Hematopoietic multipotent progenitor cell (in vitro differentiated cells): ENCODE data around the gene TTC29. TPM values are rescaled to one million over a fixed set of nuclear protein-coding genes. Genes with fewer than 3 reads are reported as not detected.
"Not testable (repeated sequence)": the region's sequence is repeated elsewhere in the genome, so short reads cannot be mapped to it uniquely, and the experiment has no call there.

Experiments
- DNase-seq, 3 donors: peaks; one replicate each; pipeline ENCODE4 v3.0.0-alpha.2; 2011 to 2015; ENCODE audit warnings: low read depth in 2 of 3, low spot score in 2 of 3
- total RNA-seq: library from RNA; depleted of rRNA; stranded (reverse); fragments of >200 nt; gene quantifications from one replicate; pipeline ENCODE4 v1.2.3, GENCODE V29; 2012

The TTC29 gene
- total RNA-seq, 1 donor, result under 0.01 TPM

DNA sequence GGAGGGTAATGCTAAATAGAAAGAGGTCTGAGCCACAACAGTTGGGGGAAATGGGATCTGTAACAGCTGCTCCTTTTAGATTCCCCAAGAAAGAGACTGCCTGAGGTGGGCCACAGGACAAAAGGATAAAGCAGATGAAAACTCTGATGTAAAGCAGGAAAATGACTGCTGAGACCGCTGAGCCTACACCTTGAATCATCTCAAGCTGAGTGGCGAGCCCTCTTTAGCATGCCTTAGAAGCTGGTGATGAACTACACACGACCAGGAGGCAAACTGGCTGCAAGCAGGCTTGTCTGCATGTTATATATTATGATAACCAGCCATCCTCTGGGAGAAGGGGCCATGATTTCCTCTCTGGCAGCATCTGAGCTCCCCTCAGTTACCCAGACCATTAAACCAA is 88.4 kb downstream of the TTC29 start:
- no peak for DNase-seq

DNA sequence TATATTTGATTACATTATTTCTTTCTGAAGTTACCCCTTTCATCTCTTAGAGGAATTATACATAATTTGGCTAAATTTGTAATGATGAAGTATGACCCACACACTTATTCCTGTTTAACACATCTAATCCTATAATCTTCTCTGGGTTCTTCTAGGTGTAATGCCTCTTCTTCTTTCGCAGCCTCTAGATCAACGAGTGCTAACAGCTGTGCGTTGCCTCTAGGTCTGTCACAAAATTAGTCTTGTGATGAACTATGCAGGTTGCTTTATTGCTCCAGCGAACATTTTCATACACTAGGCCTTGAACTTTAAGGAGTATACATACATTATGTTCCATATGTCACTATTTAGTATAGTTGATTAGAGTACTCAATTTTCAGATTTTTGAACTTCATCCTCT is 89.9 kb downstream of the TTC29 start:
- DNase-seq, result no peak

DNA sequence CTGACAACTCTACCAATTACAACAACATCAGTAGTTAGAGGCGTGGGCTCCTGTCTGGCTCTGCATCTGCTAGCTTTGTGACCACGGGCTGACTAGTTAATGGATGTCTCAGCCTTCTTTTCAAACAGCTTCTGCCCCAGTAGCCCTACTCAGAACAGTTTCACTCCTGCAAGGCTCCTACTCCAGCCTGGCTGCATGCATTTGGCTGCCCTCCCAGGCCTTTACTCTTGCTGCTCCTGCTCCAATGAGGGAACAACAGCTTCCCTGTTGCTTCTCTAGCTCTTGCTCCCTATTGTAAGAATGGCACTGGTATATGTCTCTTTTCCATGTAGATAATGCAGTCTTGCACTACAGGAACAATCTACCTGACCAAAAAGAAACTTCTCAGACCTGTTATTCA is 93.3 kb downstream of the TTC29 start:
- DNase-seq, result no peak

DNA sequence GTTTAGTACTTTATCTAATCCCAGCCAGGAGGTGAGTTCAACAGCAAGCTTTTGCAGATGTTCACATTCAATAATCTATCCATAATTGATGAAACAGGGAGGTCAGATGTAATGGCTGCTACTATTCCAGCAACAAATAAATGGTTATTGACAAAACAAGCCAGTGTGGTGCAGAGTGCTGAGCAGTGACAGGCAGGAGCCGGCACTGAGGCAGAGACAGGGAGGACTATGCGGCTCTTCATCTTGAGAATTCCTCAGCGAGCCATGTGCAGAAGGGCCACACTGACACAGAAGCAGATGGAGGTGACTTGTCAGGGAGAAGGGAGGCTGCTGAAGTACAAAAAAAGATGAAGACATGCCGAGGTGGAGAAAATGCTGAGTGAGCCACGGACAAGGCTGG is 98.3 kb downstream of the TTC29 start:
- DNase-seq, result no peak

DNA sequence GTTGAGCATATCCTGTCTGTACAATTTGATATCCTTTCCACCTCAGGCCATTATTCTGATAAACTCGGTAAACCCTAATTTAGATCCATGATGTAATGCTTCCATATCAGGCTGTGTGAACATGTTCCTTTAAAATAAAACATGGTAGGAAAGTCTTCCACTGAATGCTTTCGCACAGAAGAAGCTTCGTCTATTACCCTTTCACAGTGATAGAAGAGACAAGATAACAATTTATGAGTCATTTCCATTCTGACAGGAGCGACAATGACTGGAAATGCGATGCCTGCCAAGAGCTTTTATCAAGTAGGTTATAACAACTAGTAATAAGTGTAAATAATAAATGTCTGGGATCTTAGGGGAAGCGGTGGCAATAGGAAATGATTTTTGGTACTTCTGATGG is 98.8 kb downstream of the TTC29 start:
- DNase-seq, result no peak

DNA sequence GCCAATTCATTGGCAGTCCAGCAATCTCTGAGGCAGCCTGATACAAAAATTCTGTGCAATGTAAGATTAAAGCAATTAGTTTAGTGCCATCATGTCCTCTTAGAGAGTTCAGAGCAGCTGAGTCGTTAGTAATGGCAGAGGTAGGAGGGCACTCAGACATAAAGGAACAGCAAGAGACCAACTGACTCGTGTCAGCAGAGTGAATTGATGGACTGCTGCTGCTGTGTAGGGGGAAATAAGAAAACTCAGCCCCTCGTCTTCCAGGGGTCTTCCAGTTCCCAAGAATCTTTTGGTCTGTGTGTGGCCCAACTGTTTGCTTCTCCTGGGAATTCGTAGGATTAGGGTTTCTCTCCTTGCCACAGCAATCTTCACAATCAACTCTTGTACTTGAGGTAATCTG is 100.9 kb downstream of the TTC29 start:
- no peak for DNase-seq

DNA sequence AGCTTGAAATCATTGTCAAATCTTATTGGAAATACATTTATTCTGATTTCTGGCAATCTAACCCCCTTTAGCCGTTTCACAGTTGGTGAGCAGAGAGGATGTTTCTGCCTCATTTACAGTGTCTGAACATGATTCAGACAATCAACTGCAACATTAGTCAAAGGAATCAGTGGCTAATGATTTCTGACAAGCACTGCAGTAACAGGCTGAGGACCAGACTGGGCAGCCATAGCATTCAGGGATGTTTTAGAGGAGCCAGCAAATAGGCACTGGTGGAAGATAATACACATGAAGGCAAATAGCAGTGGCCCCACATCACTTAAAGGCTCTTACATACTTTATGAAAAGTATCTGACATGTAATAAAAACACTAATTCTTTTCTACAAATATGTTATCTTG is 102.8 kb downstream of the TTC29 start:
- no peak for DNase-seq

DNA sequence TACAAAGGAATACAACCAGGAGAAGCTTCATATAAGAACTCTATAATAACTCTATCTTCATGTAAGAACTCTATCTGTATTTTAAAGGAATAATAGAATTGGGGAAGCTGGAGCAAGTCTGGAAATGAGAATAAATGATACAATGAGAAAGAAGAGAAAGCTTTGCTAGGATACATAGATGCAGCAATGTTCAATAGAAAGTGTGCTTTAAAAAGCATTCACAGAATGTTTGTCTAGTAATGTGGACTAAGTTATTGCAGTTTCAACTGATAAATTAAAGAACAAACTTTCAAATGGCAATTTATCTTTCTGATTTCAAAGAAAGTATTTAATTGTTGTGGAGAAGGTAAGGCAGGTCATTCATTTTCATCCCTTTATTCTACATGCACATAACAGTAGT is 104.9 kb downstream of the TTC29 start:
- DNase-seq, result no peak

DNA sequence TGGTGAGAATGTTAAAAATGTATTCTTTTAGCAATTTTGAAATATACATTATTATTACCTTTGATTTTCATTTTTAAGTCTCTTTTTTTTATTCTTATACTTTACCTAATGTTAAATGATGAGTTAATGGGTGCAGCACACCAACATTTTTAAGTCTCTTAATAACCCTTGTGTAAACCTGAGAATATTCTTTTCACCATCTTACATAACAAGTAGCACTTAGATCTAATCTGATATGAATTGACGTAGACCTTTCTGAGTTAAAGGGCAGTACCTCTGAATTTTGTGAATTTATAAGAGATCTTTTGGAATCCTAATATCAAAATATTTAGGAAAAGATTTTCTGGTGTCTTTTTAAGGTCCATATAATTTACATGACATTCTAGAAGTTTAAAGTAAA is 110.6 kb downstream of the TTC29 start:
- no peak for DNase-seq

DNA sequence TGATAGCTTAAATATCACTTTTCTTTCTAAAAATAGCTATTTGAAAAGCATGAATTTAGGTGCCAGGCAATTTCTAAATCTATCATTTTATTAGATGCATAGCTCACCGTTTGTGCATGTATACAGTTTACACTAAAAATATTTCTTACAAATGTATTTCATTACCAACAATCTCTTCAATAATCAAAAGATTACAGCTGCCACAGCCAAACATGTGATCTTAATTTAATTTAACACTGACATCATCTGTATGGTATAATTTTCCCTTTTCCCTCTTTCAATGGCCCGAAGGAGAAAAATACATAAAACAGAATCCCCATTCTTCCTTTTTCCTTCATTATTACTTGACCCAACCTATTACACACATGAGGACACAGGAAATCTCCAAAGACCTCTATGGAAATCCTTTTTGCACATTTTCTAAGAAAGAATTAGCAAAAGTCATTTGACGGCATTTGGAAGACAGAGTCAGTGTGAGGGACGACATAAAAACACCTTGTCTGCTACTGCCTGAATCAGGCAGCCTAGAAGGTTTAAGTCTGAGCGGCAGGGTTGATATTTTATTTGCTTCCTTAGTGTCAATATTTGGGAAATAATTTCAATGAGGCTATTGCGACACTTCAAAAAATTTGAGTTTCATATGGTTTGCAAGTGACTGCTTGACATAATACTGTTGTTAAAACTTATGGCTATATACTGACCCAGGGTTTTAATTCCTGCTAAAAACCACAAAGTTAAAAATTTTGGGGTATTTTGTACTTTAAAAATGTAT is 111.2 kb downstream of the TTC29 start:
- no peak for DNase-seq

DNA sequence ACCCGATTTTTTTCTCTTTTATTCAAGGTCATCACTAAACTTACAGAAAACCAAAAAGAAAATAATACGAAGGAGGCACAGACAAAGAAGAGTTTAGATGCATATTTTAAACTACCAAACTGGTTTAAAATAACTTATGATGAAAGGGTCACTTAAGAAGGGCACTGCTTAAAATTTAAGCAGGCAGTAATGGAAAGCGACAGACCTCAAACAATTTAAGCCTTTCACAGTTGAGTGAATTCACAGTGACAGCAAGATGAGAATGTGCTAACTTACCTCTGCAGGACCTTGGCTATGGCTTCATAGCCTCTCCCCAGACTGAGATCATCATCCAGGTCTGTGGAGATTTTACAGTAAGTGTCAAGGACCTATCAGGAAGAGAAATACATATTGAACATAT is 112.1 kb downstream of the TTC29 start:
- DNase-seq, result no peak

DNA sequence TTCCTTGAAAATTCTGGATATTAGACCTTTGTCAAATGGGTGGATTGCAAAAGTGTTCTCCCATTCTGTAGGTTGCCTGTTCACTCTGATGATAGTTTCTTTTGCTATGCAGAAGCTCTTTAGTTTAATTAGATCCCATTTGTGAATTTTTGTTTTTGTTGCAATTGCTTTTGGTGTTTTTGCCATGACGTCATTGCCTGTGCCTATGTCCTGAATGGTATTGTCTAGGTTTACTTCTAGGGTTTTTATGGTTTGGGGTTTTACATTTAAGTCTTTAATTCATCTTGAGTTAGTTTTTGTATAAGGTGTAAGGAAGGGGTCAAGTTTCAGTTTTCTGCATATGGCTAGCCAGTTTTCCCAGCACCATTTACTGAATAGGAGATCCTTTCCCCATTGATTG is 122.7 kb downstream of the TTC29 start:
- DNase-seq, result not testable (repeated sequence)

DNA sequence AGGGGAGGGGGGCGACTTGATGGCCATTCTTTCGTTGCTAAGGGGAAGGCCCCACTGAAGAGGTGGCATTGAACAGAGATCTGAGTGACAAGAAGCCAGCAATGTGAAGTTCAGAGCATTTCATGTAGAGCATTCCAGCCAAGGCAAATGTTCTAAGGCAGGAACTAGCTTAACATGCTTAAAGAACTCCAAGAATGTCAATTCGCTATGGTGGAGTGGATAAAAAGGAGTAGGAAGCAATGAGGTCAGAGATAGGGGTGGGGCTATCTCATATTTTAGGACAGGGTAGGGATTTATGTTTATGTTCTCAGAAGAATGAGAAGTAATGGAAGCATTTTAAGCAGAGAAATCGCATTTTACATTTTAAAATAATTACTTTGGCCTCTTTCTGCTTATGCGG is 130.9 kb downstream of the TTC29 start:
- no peak for DNase-seq

DNA sequence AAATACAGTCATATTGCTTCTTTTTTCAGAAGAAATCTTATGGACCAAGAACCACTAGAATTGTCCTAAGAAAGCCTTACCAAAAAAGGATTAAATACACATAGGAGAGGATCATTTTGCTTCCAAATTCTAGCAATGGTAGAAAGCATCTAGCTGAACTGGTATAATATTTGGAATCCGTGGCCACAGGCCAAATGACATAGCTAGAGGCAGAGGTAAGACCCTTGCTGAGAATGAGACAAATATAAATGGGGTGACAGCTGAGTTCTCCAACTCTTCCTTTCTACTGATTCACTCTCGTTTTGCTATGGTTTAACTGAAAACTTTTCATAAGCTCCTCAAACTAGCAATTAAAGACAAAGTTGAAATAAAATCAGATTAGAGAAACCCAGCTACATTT is 150.0 kb downstream of the TTC29 start:
- no peak for DNase-seq

DNA sequence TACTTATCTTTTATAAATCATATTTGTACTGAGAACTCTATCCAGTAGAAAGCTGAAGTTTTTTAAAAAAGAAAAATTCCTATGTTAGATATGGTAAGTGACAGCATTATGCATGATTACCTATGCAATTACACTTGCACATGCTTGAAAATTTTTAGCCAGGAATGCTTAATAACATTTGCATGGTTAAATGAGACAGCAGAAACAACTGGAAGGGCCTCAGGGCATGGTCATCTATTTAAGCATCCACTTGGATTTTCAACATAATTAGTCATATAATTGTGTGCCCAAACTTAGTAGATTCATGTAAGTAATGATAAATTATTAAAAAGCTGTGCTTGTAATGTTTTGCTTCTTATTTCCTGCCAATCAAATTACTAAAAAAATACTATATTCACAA is 151.9 kb downstream of the TTC29 start:
- DNase-seq, result no peak

DNA sequence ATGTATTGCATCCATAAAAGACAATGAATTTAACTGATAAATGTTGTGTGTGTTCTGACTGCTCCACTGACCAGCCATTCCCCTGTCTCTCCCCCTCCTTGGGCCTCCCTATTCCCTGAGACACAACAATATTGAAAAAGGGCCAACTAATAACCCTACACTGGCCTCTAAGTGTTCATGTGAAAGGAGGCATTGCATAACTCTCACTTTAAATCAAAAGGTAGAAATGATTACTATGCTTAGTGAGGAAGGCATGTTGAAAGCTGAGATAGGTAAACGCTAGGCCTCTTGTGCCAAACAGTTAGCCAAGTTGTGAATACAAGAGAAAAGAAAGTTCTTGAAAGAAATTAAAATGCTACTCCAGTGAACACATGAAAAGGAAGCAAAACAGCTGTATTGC is 154.2 kb downstream of the TTC29 start:
- DNase-seq, result no peak

DNA sequence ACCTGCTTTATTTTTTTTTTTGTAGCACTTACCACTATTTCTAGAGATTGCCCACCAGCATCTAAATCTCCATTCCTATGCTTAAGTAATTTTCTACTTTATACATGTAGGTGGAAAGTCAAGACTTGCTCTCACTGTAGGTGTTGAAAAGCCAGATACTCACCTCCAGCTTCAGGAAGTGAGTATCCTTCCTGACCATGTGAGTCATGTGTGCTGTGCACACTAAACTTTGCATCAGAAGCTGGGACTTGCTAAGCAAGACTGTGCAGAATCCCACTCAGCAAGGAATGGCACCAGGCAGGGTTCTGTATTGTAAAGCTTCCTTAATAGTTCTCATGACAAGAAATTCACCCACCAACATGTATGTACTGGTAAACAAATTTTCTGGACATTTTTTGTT is 155.1 kb downstream of the TTC29 start:
- no peak for DNase-seq

DNA sequence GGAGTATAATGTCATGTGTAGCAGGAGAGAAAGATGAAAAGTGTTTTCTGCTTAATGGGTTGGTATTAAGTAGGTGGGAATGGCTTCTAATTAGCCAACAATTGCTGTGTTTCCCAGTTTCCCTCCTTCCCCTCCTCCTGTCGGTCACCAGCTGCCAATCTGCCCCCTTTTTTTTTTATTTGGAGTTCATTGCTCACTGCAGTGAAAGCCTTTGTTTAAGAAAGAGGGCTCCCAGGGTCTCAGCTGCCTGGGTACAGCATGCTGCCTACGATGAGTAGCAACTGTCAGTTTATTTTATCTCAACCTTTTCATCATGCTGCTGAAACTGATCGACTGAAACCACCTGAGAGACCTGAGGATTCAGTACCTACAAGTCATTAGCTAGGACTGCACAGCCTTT is 157.9 kb downstream of the TTC29 start:
- no peak for DNase-seq

DNA sequence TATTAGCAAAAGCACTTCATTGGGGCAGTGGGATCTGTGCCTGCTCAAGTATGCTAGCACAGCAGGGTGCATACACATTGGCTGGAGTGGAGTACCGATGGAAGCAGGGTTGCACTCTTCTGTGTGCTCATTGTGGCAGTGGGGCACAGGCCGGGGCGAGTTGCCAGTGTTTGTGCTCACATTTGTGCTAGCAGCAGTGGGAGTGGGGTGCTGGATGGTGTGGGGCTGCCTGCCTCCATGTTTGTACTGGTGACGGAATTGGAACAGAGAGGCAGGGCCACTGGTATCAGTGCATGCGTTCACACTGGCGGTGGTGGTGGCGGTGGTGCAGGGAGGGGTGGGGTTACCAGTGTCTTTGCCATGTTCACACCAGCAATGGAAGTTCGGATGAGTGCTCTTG is 169.0 kb downstream of the TTC29 start:
- no peak for DNase-seq

DNA sequence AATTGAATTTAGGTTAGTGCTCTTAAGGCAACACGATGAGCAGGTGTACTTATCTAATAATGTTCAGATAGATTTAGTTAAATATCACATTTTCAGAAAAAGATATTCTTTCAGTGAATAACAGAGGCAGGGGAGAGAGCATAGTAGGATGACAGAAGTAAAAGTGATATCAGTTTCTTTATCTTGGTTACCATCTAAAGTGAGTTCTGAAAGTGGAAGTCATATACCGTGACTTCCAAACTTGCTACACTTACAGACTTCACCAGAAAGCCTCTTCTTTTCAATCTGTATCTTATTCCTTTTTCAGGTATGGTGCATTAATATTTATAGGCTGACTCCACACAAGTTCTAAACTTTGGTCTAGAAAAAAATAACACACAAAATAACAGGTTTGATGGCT is 182.1 kb downstream of the TTC29 start:
- no peak for DNase-seq

DNA sequence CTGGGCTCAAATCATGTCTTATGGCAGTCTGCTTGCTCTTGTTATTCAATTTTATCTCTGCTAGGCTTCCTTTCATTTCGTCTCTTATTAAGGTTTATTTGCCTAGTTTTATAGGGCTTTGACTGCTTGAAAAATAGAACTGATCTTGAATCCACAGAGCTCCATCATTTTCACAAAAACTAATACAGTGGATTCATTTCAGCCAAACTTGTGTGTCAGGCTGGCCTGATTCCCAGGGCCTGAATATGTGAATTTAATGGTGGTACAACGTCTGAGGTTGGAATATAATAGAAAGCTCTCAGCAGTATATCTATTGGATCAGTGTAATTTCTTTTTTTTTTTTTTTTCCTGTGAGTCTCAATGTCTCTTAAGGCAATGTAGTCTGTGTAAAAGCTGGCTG is 183.6 kb downstream of the TTC29 start:
- no peak for DNase-seq

DNA sequence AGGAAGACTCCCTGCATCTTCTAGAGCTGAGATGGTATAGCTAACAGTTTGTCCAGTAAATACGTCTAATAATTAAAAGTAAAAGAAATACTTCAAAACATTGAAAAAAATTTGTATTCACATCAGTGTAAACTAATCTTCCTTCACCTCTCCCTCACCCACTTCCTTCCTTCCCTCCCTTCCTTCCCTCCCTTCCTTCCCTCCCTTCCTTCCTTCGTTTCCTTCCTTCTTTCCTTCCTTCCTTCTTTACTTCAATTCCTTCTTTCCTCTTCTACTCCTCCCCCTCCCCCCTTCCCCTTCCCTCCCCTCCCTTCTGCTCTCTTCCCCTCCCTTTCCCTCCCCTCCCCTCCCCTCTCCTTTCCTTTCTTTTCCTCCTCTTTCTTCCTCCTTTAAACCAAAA is 203.2 kb downstream of the TTC29 start:
- no peak for DNase-seq

DNA sequence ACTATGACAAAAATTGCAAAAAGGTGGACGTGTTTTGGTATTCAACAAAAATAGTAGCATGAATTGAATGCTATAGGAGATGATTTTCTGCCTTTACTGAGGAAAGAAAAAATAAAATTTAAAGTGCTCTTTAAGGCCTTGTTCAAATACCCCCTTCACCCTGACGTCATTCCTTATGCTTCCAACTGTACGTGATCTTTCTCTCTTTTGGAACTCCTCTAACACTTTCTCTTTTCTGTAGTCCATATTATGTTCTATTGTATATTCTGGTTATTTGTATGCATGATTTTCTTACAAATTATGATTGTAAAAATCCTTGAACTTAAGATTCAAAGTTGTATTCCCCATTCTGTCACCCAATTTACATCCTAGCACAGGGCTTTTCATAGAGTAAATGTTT is 206.5 kb downstream of the TTC29 start:
- DNase-seq, result no peak
